ENCODE data around the gene METTL15. TPM values are rescaled to one million over a fixed set of nuclear protein-coding genes. Genes with fewer than 3 reads are reported as not detected.
"Not testable (repeated sequence)": the region's sequence is repeated elsewhere in the genome, so short reads cannot be mapped to it uniquely, and the experiment has no call there.

METTL15 gene
- total RNA-seq, 2 experiments from 2014 or later = 15.8 to 16.7 TPM

GRCh38 chr11:28353991-28354390 lies 245.8 kb downstream of the METTL15 start:
- ChIA-PET CTCF (no interaction called here), POLR2A (no interaction called here)

GRCh38 chr11:28366549-28367346 lies 258.6 kb downstream of the METTL15 start:
- ChIA-PET POLR2A (no interaction called here), CTCF (no interaction called here)

- POLR2A ChIA-PET, CTCF ChIA-PET: not testable (repeated sequence)
Measured at GRCh38 chr11:28378095-28378494, 269.9 kb downstream of the METTL15 start.

Other genes with a start within 250 kb of the METTL15 start
- 10 to 100 TPM; 13.5 to 13.9 TPM for gene KIF18A, start 232 bp upstream of the METTL15 start, total RNA-seq